KOPT-K1 (cell line): ENCODE measurements around the gene ATP2A2.
"Not testable (repeated sequence)": the region's sequence is repeated elsewhere in the genome, so short reads cannot be mapped to it uniquely, and the experiment has no call there.

Source experiments
- H3K27ac ChIP-seq: fragments of 200-600 bp; sonication (generic); 2 replicates; pipeline ENCODE4 v1.5.1; 2016; ENCODE audit warnings: antibody characterized with exemption, mild to moderate bottlenecking, low read depth, low read length; ENCODE audit not compliant: poor library complexity, severe bottlenecking
- H3K36me3 ChIP-seq: fragments of 200-600 bp; sonication (generic); 2 replicates; pipeline ENCODE4 v1.5.1; 2017; ENCODE audit warnings: antibody characterized with exemption, mild to moderate bottlenecking, low read length, moderate library complexity; ENCODE audit not compliant: insufficient read depth
- H3K9me3 ChIP-seq: fragments of 200-600 bp; sonication (generic); 2 replicates; pipeline ENCODE4 v1.5.1; 2017; ENCODE audit warnings: antibody characterized with exemption, low read length, mild to moderate bottlenecking; ENCODE audit not compliant: insufficient read depth, poor library complexity, severe bottlenecking

The ATP2A2 gene

DNA sequence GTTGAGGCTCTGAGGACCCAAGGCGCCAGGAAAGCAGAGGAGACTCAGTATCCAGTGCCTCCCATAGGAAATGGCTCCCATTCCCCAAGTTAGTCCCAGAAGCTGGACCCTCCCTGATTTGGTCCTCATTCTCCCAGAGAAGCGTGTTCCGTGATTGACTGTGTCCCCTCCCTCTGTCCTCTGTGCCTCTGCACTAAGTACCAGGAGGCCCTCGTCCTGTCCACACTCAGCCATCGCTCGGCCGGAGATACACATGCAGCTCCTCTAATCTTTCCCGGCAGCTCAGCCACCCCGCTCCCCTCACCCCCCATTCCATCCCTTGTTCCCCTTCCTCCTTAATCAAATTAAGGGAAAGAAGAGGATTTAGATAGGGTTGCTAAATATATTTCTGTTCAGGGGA, 28.3 kb upstream of the ATP2A2 start:
- H3K9me3 ChIP-seq = no peaks in the 10 kb centered on the region
- H3K36me3 ChIP-seq = no peaks in the 10 kb centered on the region
- no peak overlapping the region for H3K27ac ChIP-seq

DNA sequence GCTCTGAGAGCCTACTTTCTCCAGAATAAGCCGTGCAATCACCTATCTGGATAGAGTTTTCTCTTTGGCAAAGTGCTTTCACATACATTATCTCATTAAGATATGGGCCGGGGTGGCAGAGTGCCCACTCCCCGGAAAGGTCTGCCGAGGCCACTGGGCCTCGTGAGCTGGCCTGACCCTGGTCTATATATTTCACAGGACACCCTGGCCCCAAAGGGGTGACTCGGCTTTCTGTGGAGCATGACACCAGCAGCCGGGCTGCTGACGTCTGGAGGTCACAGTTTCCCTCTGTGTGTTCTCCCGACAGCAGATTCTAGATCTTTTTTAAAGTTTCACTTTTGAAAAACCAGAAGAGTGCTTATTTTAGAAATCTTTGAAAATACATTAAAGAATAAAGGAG, 27.9 kb upstream of the ATP2A2 start:
- H3K27ac ChIP-seq = no peak overlapping the region

DNA sequence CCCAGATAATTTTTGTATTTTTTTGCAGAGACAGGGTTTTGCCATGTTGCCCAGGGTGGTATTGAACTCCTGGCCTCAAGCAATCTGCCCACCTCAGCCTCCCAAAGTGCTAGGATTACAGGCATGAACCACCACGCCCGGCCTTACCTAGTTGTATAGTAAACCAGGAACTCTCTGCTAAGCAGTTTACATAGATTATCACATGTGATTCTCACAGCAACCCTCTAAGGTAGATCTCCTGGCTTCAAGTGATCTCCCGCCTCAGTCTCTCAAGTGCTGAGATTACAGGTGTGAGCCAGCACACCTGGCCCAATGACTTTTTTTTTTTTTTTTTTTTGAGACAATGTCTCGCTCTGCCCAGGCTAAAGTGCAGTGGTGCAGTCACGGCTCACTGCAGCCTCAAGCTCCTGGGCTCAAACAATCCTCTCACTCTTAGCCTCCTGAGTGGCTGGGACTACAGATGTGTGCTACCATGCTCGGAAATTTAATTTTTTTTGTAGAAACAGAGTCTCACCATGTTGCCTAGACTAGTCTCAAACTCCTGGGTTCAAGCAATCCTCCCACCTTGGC, 26.0 kb upstream of the ATP2A2 start:
- Histone ChIP-seq H3K9me3 (no peaks in the 10 kb centered on the region), H3K36me3 (no peaks in the 10 kb centered on the region), H3K27ac (no peak overlapping the region)

More for the DNA sequence above, 27.9 kb upstream of the ATP2A2 start:
- Histone ChIP-seq H3K9me3 (no peaks in the 10 kb centered on the region), H3K36me3 (no peaks in the 10 kb centered on the region)

GRCh38 chr12:110255890-110256456, 25.1 kb upstream of the ATP2A2 start:
- H3K9me3 ChIP-seq, H3K27ac ChIP-seq, H3K36me3 ChIP-seq: not testable (repeated sequence)

GRCh38 chr12:110256780-110257431, 24.1 kb upstream of the ATP2A2 start:
- no peaks in the 10 kb centered on the region for H3K9me3 ChIP-seq
- H3K36me3 ChIP-seq = no peaks in the 10 kb centered on the region
- H3K27ac ChIP-seq = no peak overlapping the region

- no peak overlapping the region for H3K27ac ChIP-seq
- no peaks in the 10 kb centered on the region for H3K9me3 ChIP-seq
- H3K36me3 ChIP-seq = no peaks in the 10 kb centered on the region
These were observed 22.6 kb upstream of the ATP2A2 start for GRCh38 chr12:110258466-110258865.

DNA sequence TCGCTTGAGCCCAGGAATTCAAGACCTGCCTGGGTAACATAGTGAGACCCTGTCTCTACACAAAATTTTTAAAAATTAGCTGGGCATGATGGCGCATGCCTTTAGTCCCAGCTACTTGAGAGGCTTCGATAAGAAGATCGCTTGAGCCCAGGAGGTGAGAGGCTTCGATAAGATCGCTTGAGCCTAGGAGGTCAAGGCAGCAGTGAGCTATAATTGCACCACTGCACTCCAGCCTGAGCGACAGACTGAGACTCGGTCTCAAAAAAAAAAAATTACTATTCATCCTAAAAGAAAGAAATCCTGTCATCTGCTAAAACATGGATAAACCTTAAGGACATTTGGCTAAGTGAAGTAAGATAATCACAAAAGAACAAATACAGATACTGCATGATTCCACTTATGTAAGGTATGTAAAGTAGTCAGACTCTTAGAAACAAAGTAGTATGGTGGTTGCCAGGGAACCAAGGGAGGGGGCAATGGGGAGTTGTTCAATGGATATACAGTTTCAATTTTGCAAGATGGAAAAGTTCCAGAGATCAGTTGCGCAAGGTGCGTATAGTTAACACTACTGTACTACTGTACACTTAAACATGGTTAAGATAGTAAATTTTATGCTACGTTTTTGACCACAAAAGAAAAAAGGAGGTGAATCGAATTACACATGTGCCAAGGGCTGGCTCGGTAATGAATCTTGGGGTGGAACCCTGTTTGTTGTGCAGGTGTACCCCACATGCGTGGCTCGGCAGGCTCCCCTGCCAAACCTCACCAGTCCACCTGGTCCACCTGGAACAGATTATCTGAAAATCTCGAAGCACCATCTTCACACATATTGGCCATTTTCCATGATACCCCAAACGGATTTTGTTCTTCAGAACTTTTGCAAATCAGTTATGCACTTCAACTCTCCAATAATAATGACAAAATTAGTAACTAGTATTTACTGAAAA, 18.3 kb upstream of the ATP2A2 start:
- Histone ChIP-seq H3K9me3 (no peaks in the 10 kb centered on the region), H3K36me3 (no peaks in the 10 kb centered on the region), H3K27ac (no peak overlapping the region)

DNA sequence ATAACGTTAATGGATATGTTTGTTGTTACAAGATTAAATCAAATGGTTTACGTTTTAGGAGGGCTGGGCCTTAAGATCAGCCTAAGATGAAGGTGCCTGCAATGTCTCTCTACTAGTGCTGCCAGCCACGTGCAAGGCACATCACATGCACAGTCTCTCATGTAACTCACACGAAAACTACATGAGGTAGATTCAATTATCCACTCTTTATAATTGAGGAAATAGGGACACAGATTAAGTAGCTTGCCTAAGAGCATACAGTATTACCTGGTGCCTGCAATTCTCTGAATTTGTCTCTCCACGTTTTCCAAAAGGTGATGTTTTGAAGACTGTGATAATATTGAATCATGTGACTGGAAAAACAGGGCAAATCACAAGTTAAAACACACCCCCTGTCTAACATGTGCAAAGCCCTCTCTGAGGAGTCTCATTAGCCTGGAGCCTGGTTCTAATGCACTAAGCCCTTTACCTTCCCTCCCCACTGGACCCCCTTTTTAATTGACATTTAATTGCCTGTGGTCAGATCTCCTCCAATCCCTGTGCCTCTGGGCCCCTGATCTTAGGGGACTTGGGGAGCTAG, 14.6 kb upstream of the ATP2A2 start:
- no peak overlapping the region for H3K27ac ChIP-seq
- H3K9me3 ChIP-seq = no peaks in the 10 kb centered on the region
- H3K36me3 ChIP-seq = no peaks in the 10 kb centered on the region

GRCh38 chr12:110266980-110267620, 13.9 kb upstream of the ATP2A2 start:
- Histone ChIP-seq H3K9me3 (no peaks in the 10 kb centered on the region), H3K27ac (no peak overlapping the region), H3K36me3 (no peaks in the 10 kb centered on the region)

GRCh38 chr12:110269622-110270124, 11.4 kb upstream of the ATP2A2 start:
- H3K27ac ChIP-seq = no peak overlapping the region
- H3K36me3 ChIP-seq = no peaks in the 10 kb centered on the region
- H3K9me3 ChIP-seq = no peaks in the 10 kb centered on the region

DNA sequence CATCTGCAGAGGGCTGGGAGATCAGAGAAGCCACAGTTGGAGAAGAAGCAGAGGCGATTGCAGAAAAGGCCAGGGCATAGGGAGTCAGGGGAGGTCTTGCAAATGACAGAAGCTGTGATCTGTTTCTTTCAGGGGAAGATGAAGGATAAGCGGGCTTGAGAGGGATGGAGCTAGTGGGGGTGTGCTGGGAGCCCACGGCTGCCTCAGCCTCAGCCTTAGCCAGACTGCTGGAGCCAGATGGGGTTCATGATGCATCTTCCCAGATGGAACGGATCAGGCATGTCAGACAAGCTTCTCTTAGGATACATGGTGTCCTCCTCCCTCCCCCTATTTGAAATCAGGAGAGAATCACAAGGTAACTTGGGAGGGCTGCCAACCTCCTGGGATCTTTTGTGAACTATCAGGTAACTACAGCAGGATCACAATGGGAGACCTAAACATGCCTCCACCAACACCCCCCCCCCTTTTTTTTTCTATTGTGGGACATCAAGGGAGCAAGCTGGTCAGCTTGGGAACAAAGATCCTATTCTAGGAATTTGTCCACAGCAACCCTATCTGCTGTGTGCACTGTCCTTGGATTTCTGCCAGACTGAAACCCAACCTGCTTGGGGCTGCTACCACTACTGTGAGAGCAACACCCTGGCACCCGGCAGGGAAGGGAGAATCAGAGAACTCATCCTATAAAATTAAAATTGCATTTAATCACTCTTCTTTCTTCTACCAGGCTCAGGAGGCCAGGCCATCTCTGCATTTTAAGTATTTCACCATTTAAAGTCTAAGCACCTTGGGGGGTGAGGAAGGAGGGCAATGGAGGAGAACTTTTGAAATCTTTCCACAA, 10.7 kb upstream of the ATP2A2 start:
- no peaks in the 10 kb centered on the region for H3K36me3 ChIP-seq
- H3K27ac ChIP-seq = no peak overlapping the region
- no peaks in the 10 kb centered on the region for H3K9me3 ChIP-seq

DNA sequence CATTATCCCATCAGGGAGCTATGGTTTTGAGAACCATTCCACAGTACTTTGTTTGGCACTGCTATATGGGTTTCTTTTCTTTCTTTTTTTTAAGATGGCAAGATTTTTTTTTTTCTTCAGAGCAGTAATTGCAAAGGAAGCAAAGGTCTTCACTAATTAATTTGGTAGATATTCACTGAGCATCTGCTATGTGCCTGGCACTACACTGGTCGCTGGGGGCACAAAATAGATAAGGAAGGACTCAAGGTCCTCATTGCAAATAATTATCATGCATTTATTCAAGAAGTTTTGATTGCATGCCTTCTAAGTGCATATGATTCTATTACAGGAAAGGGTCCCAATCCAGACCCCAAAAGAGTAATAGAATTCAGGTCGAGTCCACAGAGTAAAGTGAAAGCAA, 10.0 kb upstream of the ATP2A2 start:
- Histone ChIP-seq H3K9me3 (no peaks in the 10 kb centered on the region), H3K27ac (no peak overlapping the region), H3K36me3 (no peaks in the 10 kb centered on the region)

GRCh38 chr12:110277530-110278254, 3.4 kb upstream of the ATP2A2 start:
- no peak overlapping the region for H3K27ac ChIP-seq
- H3K9me3 ChIP-seq = no peaks in the 10 kb centered on the region
- H3K36me3 ChIP-seq = peaks cover under 1% of the 10 kb centered on the region; the same call in 1 of the 2 replicates
